Kidney epithelial cell (primary cell): ENCODE data around the gene DSCAML1. TPM values are rescaled to one million over a fixed set of nuclear protein-coding genes. Genes with fewer than 3 reads are reported as not detected.
"Not testable (repeated sequence)": the region's sequence is repeated elsewhere in the genome, so short reads cannot be mapped to it uniquely, and the experiment has no call there.

Experiments used
- DNase-seq: peaks from one replicate; pipeline ENCODE4 v3.0.0-alpha.2; 2010; ENCODE audit warnings: low read depth
- H3K27me3 ChIP-seq: 2 replicates; pipeline ENCODE4 v1.6.0; 2011; ENCODE audit warnings: low read length; ENCODE audit not compliant: control insufficient read depth, insufficient read depth
- H3K36me3 ChIP-seq: 2 replicates; pipeline ENCODE4 v1.5.1; 2011; ENCODE audit warnings: low read length; ENCODE audit not compliant: control insufficient read depth, insufficient read depth
- H3K4me3 ChIP-seq: 2 replicates; pipeline ENCODE4 v1.5.1; 2011; ENCODE audit warnings: low read depth, mild to moderate bottlenecking, control low read depth, low read length
- CTCF ChIP-seq: IDR thresholded peaks from 2 replicates; pipeline ENCODE4 v1.5.1; 2011; ENCODE audit warnings: mild to moderate bottlenecking, moderate library complexity, low read length, control low read depth, inconsistent platforms; ENCODE audit not compliant: insufficient read depth, poor library complexity, severe bottlenecking
- total RNA-seq: library from RNA; depleted of rRNA; stranded (reverse); fragments of >200 nt; gene quantifications from 2 replicates; pipeline ENCODE4 v1.2.3, GENCODE V29; 2015

Gene DSCAML1
- total RNA-seq, 1 donor from 2014 or later, result 3.1 TPM

DNA sequence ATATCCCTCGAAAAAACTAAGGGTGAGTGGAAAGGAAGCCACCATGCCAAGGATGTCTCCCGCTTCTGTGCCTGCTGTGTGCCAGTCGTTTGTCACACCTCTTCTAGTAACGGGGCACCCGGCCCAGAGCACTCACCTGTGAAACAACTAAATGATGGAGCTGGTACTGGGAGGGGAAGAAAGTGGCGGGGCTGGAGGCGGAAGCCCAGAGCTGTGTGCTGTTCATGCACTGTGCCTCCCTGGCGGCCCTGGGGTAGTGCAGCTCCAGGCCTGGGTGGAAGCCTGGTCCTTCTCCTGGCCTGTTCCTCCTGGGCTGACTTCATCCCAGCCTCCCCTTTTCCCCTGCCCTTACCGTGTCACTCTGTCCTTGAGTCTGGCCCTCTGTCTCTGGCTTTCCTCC is 339.2 kb downstream of the DSCAML1 start:
- DNase-seq, result no peak
- Histone ChIP-seq H3K27me3 (no peaks in the 10 kb centered on the region), H3K36me3 (no peaks in the 10 kb centered on the region), H3K4me3 (no peak overlapping the region)
- no peak for TF ChIP-seq CTCF

DNA sequence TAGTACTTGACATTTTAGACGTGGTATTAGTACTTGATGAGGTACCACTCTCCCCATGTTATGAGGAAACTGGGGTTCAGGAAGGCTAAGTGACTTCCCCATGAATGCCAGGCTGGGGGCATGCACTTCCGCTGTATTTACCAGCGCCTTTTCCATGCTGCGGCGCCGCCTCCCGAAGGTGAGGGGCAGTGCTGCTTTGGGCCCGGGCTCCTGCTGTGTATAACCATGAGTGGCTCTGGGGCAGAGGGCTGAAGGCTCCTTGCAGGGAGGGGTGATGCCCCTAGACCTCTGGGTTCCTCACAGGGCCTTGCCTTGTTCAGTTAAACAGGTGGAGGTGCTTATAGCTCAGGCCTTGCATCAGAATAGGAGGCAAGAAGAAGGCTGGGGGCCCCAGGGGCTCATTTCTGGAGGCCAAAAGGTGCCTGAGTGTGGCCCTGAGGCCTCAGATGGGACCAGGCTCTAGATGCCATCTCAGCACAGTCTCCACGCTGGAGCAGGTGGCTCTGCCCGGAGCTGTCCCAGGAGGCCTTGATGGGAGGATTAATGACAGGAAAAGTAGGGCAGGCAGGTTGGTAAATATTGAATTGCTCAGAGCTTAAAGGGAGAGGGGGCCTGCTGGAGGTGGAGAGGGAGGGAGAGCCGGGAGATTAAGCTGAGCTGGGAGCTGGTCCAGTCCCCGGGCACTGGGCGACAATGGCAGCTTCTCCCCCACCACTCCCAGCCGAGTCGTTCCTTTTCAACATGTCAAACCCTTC is 339.8 kb downstream of the DSCAML1 start:
- Histone ChIP-seq H3K4me3 (no peak overlapping the region), H3K27me3 (no peaks in the 10 kb centered on the region), H3K36me3 (no peaks in the 10 kb centered on the region)
- TF ChIP-seq CTCF, result no peak
- no peak for DNase-seq

- not testable (repeated sequence) for H3K36me3 ChIP-seq, DNase-seq, H3K27me3 ChIP-seq, H3K4me3 ChIP-seq
These were observed 340.3 kb downstream of the DSCAML1 start for GRCh38 chr11:117456721-117457029.

- no peak for TF ChIP-seq CTCF
- DNase-seq, result no peak
- Histone ChIP-seq H3K4me3 (no peak overlapping the region), H3K27me3 (no peaks in the 10 kb centered on the region), H3K36me3 (no peaks in the 10 kb centered on the region)
These were observed 340.8 kb downstream of the DSCAML1 start for GRCh38 chr11:117456027-117456720.

GRCh38 chr11:117454564-117454917 is 342.5 kb downstream of the DSCAML1 start:
- Histone ChIP-seq H3K36me3 (no peaks in the 10 kb centered on the region), H3K4me3 (no peak overlapping the region), H3K27me3 (no peaks in the 10 kb centered on the region)
- no peak for DNase-seq
- no peak for TF ChIP-seq CTCF

DNA sequence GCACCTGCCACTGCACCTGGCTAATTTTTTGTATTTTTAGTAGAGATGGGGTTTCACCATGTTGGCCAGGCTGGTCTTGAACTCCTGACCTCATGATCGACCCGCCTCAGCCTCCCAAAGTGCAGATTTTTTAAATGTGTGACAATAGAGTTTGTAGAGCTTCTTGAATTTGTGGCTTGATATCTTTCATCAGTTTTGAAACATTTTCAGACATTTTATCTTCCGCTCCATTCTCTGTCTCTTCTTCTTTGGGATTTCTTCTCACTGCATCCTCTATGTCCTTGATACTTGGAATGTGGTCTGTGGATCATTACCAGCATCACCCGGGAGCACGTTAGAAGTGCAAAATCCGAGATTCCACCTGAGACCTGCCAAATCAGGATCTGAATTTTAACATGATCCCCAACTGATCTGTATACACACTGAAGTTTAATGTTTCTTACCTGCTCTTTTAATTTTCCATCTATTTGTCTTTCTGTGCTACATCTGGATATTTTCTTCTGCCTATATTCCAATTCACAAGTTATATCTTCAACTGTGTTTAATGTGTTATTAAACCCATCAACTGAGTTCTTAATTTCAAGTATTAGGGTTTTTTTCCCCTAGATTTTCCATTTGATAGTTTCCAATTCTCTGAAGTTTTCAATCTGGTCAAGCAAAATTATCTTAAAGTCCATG is 343.0 kb downstream of the DSCAML1 start:
- no peaks in the 10 kb centered on the region for H3K36me3 ChIP-seq
- H3K27me3 ChIP-seq, result no peaks in the 10 kb centered on the region
- no peak for DNase-seq
- H3K4me3 ChIP-seq, result no peak overlapping the region
- no peak for TF ChIP-seq CTCF
